ENCODE data around the gene LYPD6.

Gene LYPD6

GRCh38 chr2:149448315-149448714 lies 117.9 kb downstream of the LYPD6 start:
- H3K4me3 Mint-ChIP-seq: no peak overlapping the region
- no peaks in the 10 kb centered on the region for H3K27me3 Mint-ChIP-seq
- ATAC-seq (no peak), DNase-seq (no peak)
- no peaks in the 10 kb centered on the region for H3K4me1 Mint-ChIP-seq
- H3K9me3 Mint-ChIP-seq: no peaks in the 10 kb centered on the region
- no peak overlapping the region for H3K27ac Mint-ChIP-seq

DNA sequence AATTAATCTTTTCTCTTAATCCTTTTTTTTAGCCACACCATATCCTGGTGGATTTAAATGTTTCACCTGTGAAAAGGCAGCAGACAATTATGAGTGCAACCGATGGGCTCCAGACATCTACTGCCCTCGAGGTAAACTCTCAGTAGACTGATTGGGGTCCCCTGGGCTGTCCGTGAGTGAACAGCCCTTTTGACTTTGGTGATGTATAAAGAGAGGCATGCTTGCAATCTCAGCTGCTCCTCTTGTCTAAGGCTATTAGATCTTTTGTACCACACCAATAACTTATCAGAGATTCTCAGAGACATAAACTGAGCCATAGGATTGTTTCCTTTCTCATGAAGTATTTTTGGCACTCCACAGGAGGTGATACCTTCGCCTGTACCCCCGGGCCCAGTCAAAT lies 118.6 kb downstream of the LYPD6 start:
- Mint-ChIP-seq H3K4me1 (no peaks in the 10 kb centered on the region), H3K4me3 (no peak overlapping the region), H3K9me3 (no peaks in the 10 kb centered on the region), H3K27ac (no peak overlapping the region), H3K27me3 (no peaks in the 10 kb centered on the region)
- no peak for DNase-seq
- no peak for ATAC-seq

DNA sequence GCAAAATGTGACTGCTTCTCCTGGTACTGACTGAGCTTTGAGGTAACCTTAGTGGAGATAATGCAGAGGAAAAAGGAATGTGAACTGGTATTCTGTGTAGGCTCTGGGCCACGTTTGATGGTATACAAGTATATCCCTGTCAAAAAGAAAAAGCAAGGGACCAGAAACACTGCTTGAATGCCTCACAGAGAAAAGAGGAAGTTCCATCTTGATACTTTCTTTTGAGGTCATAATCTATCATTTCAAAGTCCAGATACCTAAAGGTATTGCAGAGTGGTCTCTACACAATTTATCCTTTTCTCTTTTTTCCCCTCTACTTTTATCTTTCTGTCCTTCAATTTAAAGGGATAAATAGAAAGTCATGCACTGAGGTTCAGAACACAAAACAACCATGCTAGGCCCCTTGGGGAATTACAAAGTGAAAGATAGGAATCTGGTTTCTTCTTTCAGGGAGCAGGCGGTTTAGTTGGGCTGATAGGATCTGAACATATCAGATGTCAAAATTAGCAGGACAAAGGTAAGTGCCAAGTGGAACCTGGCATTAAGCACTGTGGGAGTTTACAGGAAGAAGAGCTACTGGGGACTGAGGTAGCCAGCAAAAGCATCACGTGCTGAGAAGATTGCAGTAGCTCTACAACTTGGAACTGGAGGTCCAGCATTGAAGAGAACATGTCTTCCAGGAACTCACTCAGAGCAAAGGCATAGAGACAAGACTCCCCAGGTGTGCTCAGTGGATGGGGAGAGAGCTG lies 121.2 kb downstream of the LYPD6 start:
- H3K9me3 Mint-ChIP-seq: no peaks in the 10 kb centered on the region
- peak overlapping the region in 1 of 2 donors; percentile 19 for H3K27ac Mint-ChIP-seq
- no peaks in the 10 kb centered on the region for H3K27me3 Mint-ChIP-seq
- DNase-seq: no peak
- no peaks in the 10 kb centered on the region for H3K4me1 Mint-ChIP-seq
- no peak for ATAC-seq
- H3K4me3 Mint-ChIP-seq: no peak overlapping the region

DNA sequence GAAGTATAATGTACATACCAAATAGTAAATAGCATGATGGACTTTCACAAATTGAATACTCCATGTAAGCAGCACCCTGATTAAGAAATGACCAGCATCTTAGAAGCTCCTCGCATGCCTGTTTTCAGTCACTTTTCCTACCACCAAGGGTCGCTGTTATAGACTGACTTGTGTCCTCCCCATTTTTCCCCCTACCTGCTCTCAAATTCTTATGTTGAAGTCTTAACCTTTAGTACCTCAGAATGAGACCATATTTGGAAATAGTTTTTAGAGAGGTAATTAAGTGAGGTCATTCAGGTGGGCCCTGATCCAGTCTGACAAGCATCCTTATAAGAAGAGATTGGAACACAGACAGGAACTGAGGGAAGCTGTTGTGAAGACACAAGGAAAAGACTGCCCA lies 125.9 kb downstream of the LYPD6 start:
- DNase-seq (no peak), ATAC-seq (no peak)
- H3K27me3 Mint-ChIP-seq: no peaks in the 10 kb centered on the region
- no peak overlapping the region for H3K27ac Mint-ChIP-seq
- H3K4me1 Mint-ChIP-seq: no peaks in the 10 kb centered on the region
- H3K9me3 Mint-ChIP-seq: peaks cover 19 to 20% of the 10 kb centered on the region in 2 donors
- H3K4me3 Mint-ChIP-seq: no peak overlapping the region

- ATAC-seq (no peak), DNase-seq (no peak)
Measured at GRCh38 chr2:149458502-149458901, 128.1 kb downstream of the LYPD6 start.

GRCh38 chr2:149463328-149464002 lies 133.1 kb downstream of the LYPD6 start:
- Mint-ChIP-seq H3K4me3 (no peak overlapping the region), H3K27me3 (no peaks in the 10 kb centered on the region), H3K9me3 (peaks cover 15% of the 10 kb centered on the region in 2 donors), H3K4me1 (no peaks in the 10 kb centered on the region), H3K27ac (no peak overlapping the region)
- peak; percentile 55 for ATAC-seq
- no peak for DNase-seq

More at GRCh38 chr2:149458502-149458901, 128.1 kb downstream of the LYPD6 start:
- no peaks in the 10 kb centered on the region for H3K27me3 Mint-ChIP-seq
- no peaks in the 10 kb centered on the region for H3K4me1 Mint-ChIP-seq
- H3K4me3 Mint-ChIP-seq: no peak overlapping the region
- peaks cover 19 to 20% of the 10 kb centered on the region in 2 donors for H3K9me3 Mint-ChIP-seq
- peak overlapping the region in 1 of 2 donors; percentile 5 for H3K27ac Mint-ChIP-seq

DNA sequence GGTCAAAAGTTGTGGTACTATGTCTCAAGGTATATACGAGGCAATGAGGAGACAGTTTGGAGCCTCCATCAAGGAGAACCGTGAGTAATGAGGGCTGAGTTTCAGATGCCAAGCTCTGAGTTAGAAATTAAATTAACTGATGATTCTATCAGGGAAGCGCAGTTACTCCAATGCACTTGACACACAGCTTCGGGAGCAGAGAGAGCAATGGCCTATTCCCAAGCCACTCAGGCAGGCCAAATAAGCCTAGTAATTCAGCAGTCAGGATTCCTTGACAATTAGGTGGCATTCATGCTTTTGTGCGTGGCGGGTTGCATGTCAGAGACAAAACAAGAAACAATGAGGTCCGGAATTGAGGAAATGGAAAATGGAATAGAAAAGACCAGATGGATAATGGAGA lies 134.0 kb downstream of the LYPD6 start:
- peaks cover 7% of the 10 kb centered on the region in 2 donors for H3K9me3 Mint-ChIP-seq
- no peak for DNase-seq

GRCh38 chr2:149465873-149466272 lies 135.5 kb downstream of the LYPD6 start:
- no peak overlapping the region for H3K4me3 Mint-ChIP-seq
- ATAC-seq (no peak), DNase-seq (no peak)
- H3K27ac Mint-ChIP-seq: no peak overlapping the region
- no peaks in the 10 kb centered on the region for H3K4me1 Mint-ChIP-seq
- H3K27me3 Mint-ChIP-seq: no peaks in the 10 kb centered on the region
- H3K9me3 Mint-ChIP-seq: peaks cover 2 to 3% of the 10 kb centered on the region in 2 donors

More for the DNA sequence above, 134.0 kb downstream of the LYPD6 start:
- no peaks in the 10 kb centered on the region for H3K27me3 Mint-ChIP-seq
- H3K27ac Mint-ChIP-seq: no peak overlapping the region
- no peaks in the 10 kb centered on the region for H3K4me1 Mint-ChIP-seq
- no peak for ATAC-seq
- no peak overlapping the region for H3K4me3 Mint-ChIP-seq

DNA sequence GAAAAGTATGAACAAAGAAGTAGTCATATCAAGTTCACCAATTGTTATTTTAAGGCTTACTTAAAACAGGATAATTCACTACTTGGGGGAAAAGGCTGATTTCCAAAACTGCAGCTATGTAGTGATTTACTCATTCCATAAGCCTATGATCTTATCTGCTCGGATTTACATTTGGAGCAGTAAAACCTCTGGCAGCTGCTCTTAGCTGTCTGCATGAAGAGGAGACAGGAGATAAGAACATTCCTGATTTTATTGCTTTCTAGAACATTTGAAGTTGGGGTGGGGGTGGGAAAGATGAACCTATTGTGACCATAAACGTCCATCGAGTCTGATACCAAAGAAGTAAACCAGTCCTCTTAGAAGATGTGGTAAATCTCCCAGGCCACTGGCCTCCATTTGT lies 136.2 kb downstream of the LYPD6 start:
- H3K4me3 Mint-ChIP-seq: no peak overlapping the region
- DNase-seq: no peak
- ATAC-seq: no peak
- H3K27ac Mint-ChIP-seq: no peak overlapping the region
- no peaks in the 10 kb centered on the region for H3K4me1 Mint-ChIP-seq
- H3K9me3 Mint-ChIP-seq: no peaks in the 10 kb centered on the region
- H3K27me3 Mint-ChIP-seq: no peaks in the 10 kb centered on the region

- no peak for DNase-seq
- Mint-ChIP-seq H3K4me3 (no peak overlapping the region), H3K4me1 (no peaks in the 10 kb centered on the region), H3K27me3 (no peaks in the 10 kb centered on the region), H3K27ac (no peak overlapping the region), H3K9me3 (no peaks in the 10 kb centered on the region)
- ATAC-seq: no peak
Measured at GRCh38 chr2:149467436-149467835, 137.0 kb downstream of the LYPD6 start.

DNA sequence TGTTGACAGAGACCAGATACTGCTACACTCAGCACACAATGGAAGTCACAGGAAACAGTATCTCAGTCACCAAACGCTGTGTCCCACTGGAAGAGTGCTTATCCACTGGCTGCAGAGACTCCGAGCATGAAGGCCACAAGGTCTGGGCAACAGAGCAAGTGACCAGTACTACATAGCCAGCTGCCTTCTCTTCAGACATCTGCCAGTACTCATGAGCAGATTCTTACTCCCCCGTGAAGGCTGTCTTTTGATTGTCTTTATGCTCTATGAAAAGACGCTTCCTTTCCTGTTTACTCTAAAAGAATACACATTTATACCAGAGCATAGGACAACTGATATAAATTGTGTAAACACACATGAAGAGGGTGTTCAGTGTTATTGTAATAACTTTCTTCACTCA lies 138.2 kb downstream of the LYPD6 start:
- ATAC-seq (no peak), DNase-seq (no peak)
- no peak overlapping the region for H3K4me3 Mint-ChIP-seq
- no peaks in the 10 kb centered on the region for H3K4me1 Mint-ChIP-seq
- no peaks in the 10 kb centered on the region for H3K9me3 Mint-ChIP-seq
- H3K27ac Mint-ChIP-seq: no peak overlapping the region
- H3K27me3 Mint-ChIP-seq: no peaks in the 10 kb centered on the region

DNA sequence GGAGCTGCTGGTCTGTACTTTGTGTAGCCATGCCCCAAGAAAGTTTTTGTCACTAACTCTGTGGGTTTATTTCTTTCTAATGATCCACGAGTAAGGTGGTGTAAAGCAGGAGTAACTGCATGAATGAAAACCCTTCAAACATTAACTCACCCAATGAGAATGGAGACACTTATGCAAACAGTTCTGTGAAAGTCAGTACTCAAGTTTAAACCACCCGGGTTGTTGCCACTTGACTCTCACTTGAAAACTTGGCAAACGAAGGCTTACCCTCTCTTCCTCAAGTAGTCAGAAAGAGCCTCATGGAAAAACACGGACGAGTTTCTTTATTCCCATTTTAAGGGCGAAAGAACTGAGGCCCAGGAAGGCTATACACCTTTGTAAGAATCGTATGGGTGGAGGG lies 139.7 kb downstream of the LYPD6 start:
- Mint-ChIP-seq H3K9me3 (no peaks in the 10 kb centered on the region), H3K27ac (no peak overlapping the region), H3K27me3 (no peaks in the 10 kb centered on the region), H3K4me1 (no peaks in the 10 kb centered on the region), H3K4me3 (no peak overlapping the region)
- ATAC-seq: no peak
- no peak for DNase-seq

DNA sequence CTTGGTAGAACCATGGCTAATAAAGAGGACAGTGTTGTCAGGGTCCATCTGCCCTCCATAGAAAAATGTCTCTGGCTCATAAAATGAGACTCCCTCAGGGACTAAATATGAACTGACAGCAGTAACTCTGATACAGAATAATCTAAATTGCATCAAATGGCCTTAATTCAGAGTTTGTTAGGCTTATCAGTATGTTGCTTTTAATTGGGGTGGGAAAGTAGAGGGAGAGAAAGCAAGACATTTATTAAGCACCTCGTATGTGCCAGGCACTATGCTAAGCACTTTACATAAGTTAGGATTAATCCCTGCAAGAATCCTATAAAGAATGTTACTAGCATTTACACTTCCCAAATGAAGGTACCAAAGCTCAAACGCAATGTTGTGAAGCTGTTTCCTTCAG lies 142.0 kb downstream of the LYPD6 start:
- Mint-ChIP-seq H3K9me3 (no peaks in the 10 kb centered on the region), H3K27ac (no peak overlapping the region), H3K27me3 (no peaks in the 10 kb centered on the region), H3K4me3 (no peak overlapping the region), H3K4me1 (no peaks in the 10 kb centered on the region)
- DNase-seq: no peak
- ATAC-seq: no peak

GRCh38 chr2:149473068-149473467 lies 142.7 kb downstream of the LYPD6 start:
- no peaks in the 10 kb centered on the region for H3K4me1 Mint-ChIP-seq
- H3K9me3 Mint-ChIP-seq: no peaks in the 10 kb centered on the region
- H3K27me3 Mint-ChIP-seq: no peaks in the 10 kb centered on the region
- DNase-seq (no peak), ATAC-seq (no peak)
- H3K27ac Mint-ChIP-seq: no peak overlapping the region
- H3K4me3 Mint-ChIP-seq: no peak overlapping the region

DNA sequence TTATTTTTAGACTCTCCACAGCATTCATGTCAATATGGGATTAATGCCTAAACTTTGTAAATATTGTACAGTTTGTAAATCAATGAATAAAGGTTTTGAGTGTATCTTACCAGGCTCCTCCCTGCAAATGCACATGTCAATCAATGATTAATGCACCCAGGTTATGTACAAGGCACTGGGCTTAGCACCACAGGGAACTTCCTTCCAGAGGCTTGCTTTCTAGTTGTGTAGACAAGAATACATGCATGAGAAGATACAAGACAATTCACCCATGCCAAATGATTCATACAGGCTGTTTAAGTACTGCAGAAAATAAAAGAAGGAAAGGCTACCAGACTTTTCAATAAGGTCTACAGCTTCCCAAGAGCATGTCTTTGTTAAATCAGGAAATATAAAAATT lies 143.1 kb downstream of the LYPD6 start:
- Mint-ChIP-seq H3K9me3 (no peaks in the 10 kb centered on the region), H3K4me1 (no peaks in the 10 kb centered on the region), H3K27me3 (no peaks in the 10 kb centered on the region), H3K4me3 (no peak overlapping the region), H3K27ac (no peak overlapping the region)
- ATAC-seq: no peak
- no peak for DNase-seq

- DNase-seq (no peak), ATAC-seq (no peak)
- Mint-ChIP-seq H3K9me3 (peaks cover 0 to 6% of the 10 kb centered on the region in 2 donors), H3K27ac (no peak overlapping the region), H3K4me3 (no peak overlapping the region), H3K27me3 (peaks cover 17% of the 10 kb centered on the region), H3K4me1 (no peaks in the 10 kb centered on the region)
Measured at GRCh38 chr2:149483004-149483605, 152.7 kb downstream of the LYPD6 start.
